ENCODE results near the gene TMEM19. TPM values are rescaled to one million over a fixed set of nuclear protein-coding genes. Genes with fewer than 3 reads are reported as not detected.

TMEM19 gene
- total RNA-seq, 3 donors from 2014 or later: 25.3 to 41.7 (median 37.3) TPM

GRCh38 chr12:71656740-71657139 is 29.1 kb upstream of the TMEM19 start:
- no peaks in the 10 kb centered on the region for H3K9me3 ChIP-seq
- peaks cover 8% of the 10 kb centered on the region for H3K4me1 ChIP-seq (ENCODE audit: low read depth)
- DNase-seq: no peak
- no peak overlapping the region for H3K4me3 ChIP-seq
- ATAC-seq: no peak
- no peaks in the 10 kb centered on the region for H3K36me3 ChIP-seq (ENCODE audit: low read depth)
- TF ChIP-seq CTCF (IDR thresholded peaks at IDR 0.05): no peak
- intact Hi-C loops (cut with DNase I, micrococcal nuclease): no loop called here

- Histone ChIP-seq H3K4me1 (ENCODE audit: low read depth) (peaks cover 23% of the 10 kb centered on the region), H3K36me3 (ENCODE audit: low read depth) (no peaks in the 10 kb centered on the region), H3K4me3 (peak overlapping the region; percentile 76), H3K9me3 (no peaks in the 10 kb centered on the region)
- no peak for DNase-seq
- ATAC-seq: no peak
- intact Hi-C loops (cut with DNase I, micrococcal nuclease): no loop called here
- TF ChIP-seq CTCF (IDR thresholded peaks at IDR 0.05): no peak
These were observed 23.8 kb upstream of the TMEM19 start for GRCh38 chr12:71661977-71662530.

- Histone ChIP-seq H3K9me3 (no peaks in the 10 kb centered on the region), H3K4me1 (ENCODE audit: low read depth) (peaks cover 23% of the 10 kb centered on the region), H3K36me3 (ENCODE audit: low read depth) (no peaks in the 10 kb centered on the region), H3K4me3 (peak overlapping the region; percentile 76)
- no peak for TF ChIP-seq CTCF (IDR thresholded peaks at IDR 0.05)
- DNase-seq: peak; percentile 79 to 85 (median 79)
- peak; percentile 55 for ATAC-seq
- intact Hi-C loops (cut with DNase I, micrococcal nuclease): no loop called here
These were observed 22.9 kb upstream of the TMEM19 start for GRCh38 chr12:71662849-71663560.

GRCh38 chr12:71663561-71664410 is 22.1 kb upstream of the TMEM19 start, which contains the start of the genes THAP2 and ZFC3H1:
THAP2 (plus strand) TSS chr12:71664301; CDS start chr12:71664510, 209 bp downstream.
ZFC3H1 (minus strand) TSS chr12:71663848; CDS start chr12:71663610, 238 bp downstream.
- TF ChIP-seq CTCF (IDR thresholded peaks at IDR 0.05): peak; percentile 9
- no peaks in the 10 kb centered on the region for H3K9me3 ChIP-seq
- H3K4me1 ChIP-seq (ENCODE audit: low read depth): peaks cover 23% of the 10 kb centered on the region
- H3K4me3 ChIP-seq: peak within 1 kb of the TSS; percentile 76
- intact Hi-C loops (cut with DNase I, micrococcal nuclease): no loop called here
- DNase-seq (peak; percentile 92 to 96 (median 96)), ATAC-seq (peak; percentile 91)
- H3K36me3 ChIP-seq (ENCODE audit: low read depth): no peaks in the 10 kb centered on the region

GRCh38 chr12:71664411-71665089 is 21.3 kb upstream of the TMEM19 start:
- H3K9me3 ChIP-seq: no peaks in the 10 kb centered on the region
- no peak for TF ChIP-seq CTCF (IDR thresholded peaks at IDR 0.05)
- no peak for DNase-seq
- intact Hi-C loops (cut with DNase I, micrococcal nuclease): no loop called here
- H3K4me1 ChIP-seq (ENCODE audit: low read depth): peaks cover 23% of the 10 kb centered on the region
- peak overlapping the region; percentile 76 for H3K4me3 ChIP-seq
- no peaks in the 10 kb centered on the region for H3K36me3 ChIP-seq (ENCODE audit: low read depth)
- ATAC-seq: peak; percentile 18

Data from mucosa of descending colon (tissue), 3 donors.